Endodermal cell (in vitro differentiated cells): ENCODE measurements around the gene KMT5B. TPM values are rescaled to one million over a fixed set of nuclear protein-coding genes. Genes with fewer than 3 reads are reported as not detected.

Source experiments
- DNase-seq: peaks from one replicate; pipeline ENCODE4 v3.0.0-alpha.2; 2017
- H3K27ac ChIP-seq: 2 replicates; pipeline ENCODE4 v1.5.1; 2013; ENCODE audit warnings: mild to moderate bottlenecking, low read depth, low read length, moderate library complexity
- H3K27me3 ChIP-seq: 2 replicates; pipeline ENCODE4 v1.6.1; 2013; ENCODE audit warnings: mild to moderate bottlenecking, low read length, moderate library complexity; ENCODE audit not compliant: insufficient read depth, control insufficient read depth, poor library complexity, severe bottlenecking
- H3K36me3 ChIP-seq: 2 replicates; pipeline ENCODE4 v1.7.0; 2013; ENCODE audit warnings: mild to moderate bottlenecking, low read length, moderate library complexity; ENCODE audit not compliant: control insufficient read depth, insufficient read depth
- H3K4me1 ChIP-seq: one replicate; pipeline ENCODE4 v1.7.0; 2013; ENCODE audit warnings: low read length; ENCODE audit not compliant: control insufficient read depth, insufficient read depth
- H3K4me3 ChIP-seq: 2 replicates; pipeline ENCODE4 v1.5.1; 2013; ENCODE audit warnings: mild to moderate bottlenecking, low read length, moderate library complexity
- H3K9ac ChIP-seq: 2 replicates; pipeline ENCODE4 v1.6.1; 2013; ENCODE audit warnings: mild to moderate bottlenecking, low read length, moderate library complexity; ENCODE audit not compliant: poor library complexity, severe bottlenecking; ENCODE audit errors: extremely low read depth
- H3K9me3 ChIP-seq: 2 replicates; pipeline ENCODE4 v1.6.1; 2013; ENCODE audit warnings: mild to moderate bottlenecking, low read length, moderate library complexity; ENCODE audit not compliant: control insufficient read depth
- H3K27ac Mint-ChIP-seq: 2 replicates; pipeline ENCODE4 v1.8.0; 2020; ENCODE audit warnings: mixed read lengths
- H3K27me3 Mint-ChIP-seq: 2 replicates; pipeline ENCODE4 v1.8.0; 2021; ENCODE audit warnings: mild to moderate bottlenecking, mixed read lengths; ENCODE audit not compliant: insufficient read depth
- H3K36me3 Mint-ChIP-seq: 2 replicates; pipeline ENCODE4 v1.8.0; 2020; ENCODE audit warnings: low read depth, mixed read lengths
- H3K4me1 Mint-ChIP-seq: 2 replicates; pipeline ENCODE4 v1.8.0; 2020; ENCODE audit warnings: mixed read lengths
- H3K4me3 Mint-ChIP-seq: 2 replicates; pipeline ENCODE4 v1.8.0; 2020; ENCODE audit warnings: mild to moderate bottlenecking, moderate library complexity, mixed read lengths
- H3K9me3 Mint-ChIP-seq: 2 replicates; pipeline ENCODE4 v1.8.0; 2020; ENCODE audit warnings: mild to moderate bottlenecking, mixed read lengths
- WGBS, 2 experiments: methylation state at CpG; one replicate each; pipeline versions ENCODE4 v1.1.5 to v1.1.7; 2013; ENCODE audit warnings: missing lambda C conversion rate in 2 of 2, mixed read lengths in 1 of 2; ENCODE audit not compliant: insufficient coverage in 1 of 2, insufficient read length in 1 of 2; 5-methylcytosine and 5-hydroxymethylcytosine counted together
- total RNA-seq, 2 donors: library from RNA; stranded (reverse); fragmentation: NEBNext Ultra II Directional in 1 of 2; extraction: Animal tissue kit (Norgen Biotek cat#: 25700) in 1 of 2; gene quantifications; 2 replicates in 1 of 2; 3 replicates in 1 of 2; pipeline ENCODE4 v1.2.1, GENCODE V29; 2021
- TF ChIP-seq, protein P1 (sequence below): fragments of 200-600 bp; sonication (generic); conservative IDR thresholded peaks from 2 replicates; pipeline ENCODE4 v1.5.0; 2021; ENCODE audit warnings: antibody characterized with exemption, mild to moderate bottlenecking

The KMT5B gene
- total RNA-seq, 2 donors from 2014 or later, result 53.3 to 62.3 TPM

DNA sequence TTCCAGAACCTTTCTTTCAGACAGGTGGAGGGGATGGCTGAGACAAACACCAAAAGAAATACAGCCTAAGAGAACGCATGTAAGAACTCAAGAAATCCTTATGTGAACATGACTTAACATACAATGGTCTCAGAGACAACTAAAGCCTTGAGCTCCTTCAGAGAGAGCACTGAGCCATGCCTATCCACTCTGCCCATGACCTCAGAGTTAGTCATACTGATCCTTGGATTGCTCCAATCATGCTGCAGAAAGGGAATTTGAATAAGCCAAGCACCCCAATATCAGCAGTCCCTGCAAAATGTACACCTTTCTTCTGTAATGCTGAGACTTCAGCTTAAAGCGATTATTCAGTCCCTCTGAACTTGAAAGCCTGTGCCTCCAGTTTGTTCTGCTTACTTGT lies 48.7 kb downstream of the KMT5B start:
- H3K27ac ChIP-seq, result no peak overlapping the region
- 85 to 100% methylated on average over 2 of the region's 2 CpGs for WGBS, 2 experiments
- H3K27me3 Mint-ChIP-seq, result no peaks in the 10 kb centered on the region

DNA sequence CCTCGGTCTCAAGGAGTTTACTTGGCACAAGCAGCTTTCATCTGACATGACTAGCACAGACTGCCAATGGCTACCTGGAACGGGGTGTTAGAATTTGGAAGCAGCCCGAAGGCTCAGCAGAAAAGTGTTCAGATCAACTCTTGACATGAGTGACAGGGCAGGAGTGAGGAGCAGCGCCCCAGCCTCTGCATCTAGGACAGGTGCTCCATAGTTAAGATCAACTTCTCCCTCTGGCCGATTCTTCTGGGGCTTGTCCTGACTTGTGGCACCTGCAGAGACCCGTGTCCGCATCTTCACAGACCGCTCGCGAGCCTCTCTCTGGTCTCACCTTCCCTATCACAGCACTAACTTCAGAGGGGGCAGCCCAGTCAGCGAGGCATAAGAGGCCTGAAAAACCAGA lies 49.4 kb downstream of the KMT5B start:
- 89 to 91% methylated on average over 11 of the region's 11 CpGs for WGBS, 2 experiments
- no peaks in the 10 kb centered on the region for H3K27me3 Mint-ChIP-seq
- no peak overlapping the region for H3K9ac ChIP-seq
- H3K27ac ChIP-seq, result no peak overlapping the region
- H3K27me3 ChIP-seq, result no peaks in the 10 kb centered on the region
- no peaks in the 10 kb centered on the region for H3K9me3 ChIP-seq
- peaks cover 47% of the 10 kb centered on the region for H3K36me3 Mint-ChIP-seq
- H3K4me3 ChIP-seq, result no peak overlapping the region
- no peak overlapping the region for H3K27ac Mint-ChIP-seq
- peaks cover 38% of the 10 kb centered on the region for H3K36me3 ChIP-seq
- no peak overlapping the region for H3K4me3 Mint-ChIP-seq
- TF ChIP-seq, protein P1, sequence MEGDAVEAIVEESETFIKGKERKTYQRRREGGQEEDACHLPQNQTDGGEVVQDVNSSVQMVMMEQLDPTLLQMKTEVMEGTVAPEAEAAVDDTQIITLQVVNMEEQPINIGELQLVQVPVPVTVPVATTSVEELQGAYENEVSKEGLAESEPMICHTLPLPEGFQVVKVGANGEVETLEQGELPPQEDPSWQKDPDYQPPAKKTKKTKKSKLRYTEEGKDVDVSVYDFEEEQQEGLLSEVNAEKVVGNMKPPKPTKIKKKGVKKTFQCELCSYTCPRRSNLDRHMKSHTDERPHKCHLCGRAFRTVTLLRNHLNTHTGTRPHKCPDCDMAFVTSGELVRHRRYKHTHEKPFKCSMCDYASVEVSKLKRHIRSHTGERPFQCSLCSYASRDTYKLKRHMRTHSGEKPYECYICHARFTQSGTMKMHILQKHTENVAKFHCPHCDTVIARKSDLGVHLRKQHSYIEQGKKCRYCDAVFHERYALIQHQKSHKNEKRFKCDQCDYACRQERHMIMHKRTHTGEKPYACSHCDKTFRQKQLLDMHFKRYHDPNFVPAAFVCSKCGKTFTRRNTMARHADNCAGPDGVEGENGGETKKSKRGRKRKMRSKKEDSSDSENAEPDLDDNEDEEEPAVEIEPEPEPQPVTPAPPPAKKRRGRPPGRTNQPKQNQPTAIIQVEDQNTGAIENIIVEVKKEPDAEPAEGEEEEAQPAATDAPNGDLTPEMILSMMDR, result no peak
- H3K4me1 Mint-ChIP-seq, result peaks cover 5% of the 10 kb centered on the region
- H3K4me1 ChIP-seq, result peaks cover 3% of the 10 kb centered on the region
- no peaks in the 10 kb centered on the region for H3K9me3 Mint-ChIP-seq
- no peak for DNase-seq

More for the DNA sequence above, 48.7 kb downstream of the KMT5B start:
- Histone ChIP-seq H3K4me1 (no peaks in the 10 kb centered on the region), H3K4me3 (no peak overlapping the region), H3K9me3 (no peaks in the 10 kb centered on the region), H3K36me3 (peaks cover 45% of the 10 kb centered on the region), H3K9ac (no peak overlapping the region), H3K27me3 (no peaks in the 10 kb centered on the region)
- DNase-seq, result no peak
- H3K4me1 Mint-ChIP-seq, result peaks cover 3% of the 10 kb centered on the region
- TF ChIP-seq, protein P1, result no peak
- H3K36me3 Mint-ChIP-seq, result peaks cover 51% of the 10 kb centered on the region
- H3K9me3 Mint-ChIP-seq, result no peaks in the 10 kb centered on the region
- no peak overlapping the region for H3K4me3 Mint-ChIP-seq
- H3K27ac Mint-ChIP-seq, result no peak overlapping the region

DNA sequence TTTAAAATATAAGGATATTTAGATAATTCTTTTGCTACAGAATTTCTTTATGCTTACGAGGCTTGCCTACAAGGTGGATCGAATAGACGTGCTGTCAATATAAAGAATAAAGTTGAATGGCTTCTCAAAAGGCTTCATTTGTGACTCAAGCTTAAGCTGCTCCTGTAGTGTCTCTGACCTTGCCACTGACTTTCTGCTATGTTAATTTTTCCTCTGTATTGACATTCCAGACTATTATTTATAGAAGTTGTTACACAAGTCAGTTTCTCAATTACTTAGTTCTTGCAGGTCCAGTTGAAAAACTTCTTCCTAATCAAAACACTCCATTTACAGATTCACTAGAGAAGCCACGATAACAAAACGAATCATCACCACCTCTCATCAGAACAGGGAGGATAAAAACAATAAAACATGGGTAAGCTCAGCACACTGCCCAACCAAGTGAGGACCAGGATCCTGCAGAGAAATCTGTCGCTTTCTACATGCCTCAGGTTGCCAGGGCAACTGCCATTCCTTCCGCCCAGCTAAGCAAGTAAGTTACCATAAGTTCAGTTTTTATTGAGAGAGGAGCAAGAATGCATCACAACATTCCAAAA lies 52.9 kb downstream of the KMT5B start:
- WGBS, 2 experiments, result 71 to 90% methylated on average over 6 to 7 of the region's 7 CpGs
- H3K27me3 ChIP-seq, result no peaks in the 10 kb centered on the region
- no peak for DNase-seq

More for the DNA sequence above, 52.9 kb downstream of the KMT5B start:
- no peaks in the 10 kb centered on the region for H3K9me3 ChIP-seq
- H3K9ac ChIP-seq, result no peak overlapping the region
- Mint-ChIP-seq H3K27ac (no peak overlapping the region), H3K36me3 (peaks cover 37% of the 10 kb centered on the region), H3K4me1 (peaks cover 5% of the 10 kb centered on the region), H3K27me3 (no peaks in the 10 kb centered on the region), H3K9me3 (no peaks in the 10 kb centered on the region), H3K4me3 (no peak overlapping the region)
- peaks cover 3% of the 10 kb centered on the region for H3K4me1 ChIP-seq
- H3K4me3 ChIP-seq, result no peak overlapping the region
- TF ChIP-seq, protein P1, result no peak
- H3K27ac ChIP-seq, result peak overlapping the region; percentile 69
- peaks cover 44% of the 10 kb centered on the region for H3K36me3 ChIP-seq
